GM12891 (cell line): Measurements from ENCODE around the gene CFB.
"Not testable (repeated sequence)": the region's sequence is repeated elsewhere in the genome, so short reads cannot be mapped to it uniquely, and the experiment has no call there.

Experiments used
- PAX5 ChIP-seq: IDR thresholded peaks from 2 replicates; pipeline ENCODE4 v1.6.1; 2011; ENCODE audit warnings: low read length, moderate library complexity, mild to moderate bottlenecking; ENCODE audit not compliant: insufficient read depth, severe bottlenecking
- POLR2A ChIP-seq: IDR thresholded peaks from 2 replicates; pipeline ENCODE4 v1.6.1; 2011; ENCODE audit warnings: low read depth, low read length, control low read depth
- POLR2AphosphoS5 ChIP-seq: IDR thresholded peaks from 2 replicates; pipeline ENCODE4 v1.6.1; 2011; ENCODE audit warnings: low read depth, low read length, control low read depth
- POU2F2 ChIP-seq: IDR thresholded peaks from 2 replicates; pipeline ENCODE4 v1.6.1; 2011; ENCODE audit warnings: low read depth, mild to moderate bottlenecking, control low read depth, low read length, moderate library complexity
- SPI1 ChIP-seq: IDR thresholded peaks from 2 replicates; pipeline ENCODE4 v1.6.1; 2011; ENCODE audit warnings: low read depth, low read length, control low read depth
- TAF1 ChIP-seq: IDR thresholded peaks from 2 replicates; pipeline ENCODE4 v1.6.1; 2011; ENCODE audit warnings: low read depth, low read length, control low read depth

- TF ChIP-seq POLR2AphosphoS5, SPI1, POLR2A, TAF1, PAX5, POU2F2: not testable (repeated sequence)
These were observed 43.5 kb downstream of the CFB start for GRCh38 chr6:31989363-31989762.
